Transverse colon (tissue), 4 donors: Measurements from ENCODE around the gene LMTK3. TPM values are rescaled to one million over a fixed set of nuclear protein-coding genes. Genes with fewer than 3 reads are reported as not detected.

Source experiments
- DNase-seq: peaks from one replicate; pipeline ENCODE4 v3.0.0-alpha.2; 2019
- H3K27ac ChIP-seq, 4 donors: fragments of 200-600 bp; sonication (generic); 2 replicates each; pipeline ENCODE4 v1.5.1; 2016 to 2018; ENCODE audit warnings: inconsistent platforms in 4 of 4
- H3K27me3 ChIP-seq: fragments of 200-600 bp; sonication (generic); 2 replicates; pipeline ENCODE4 v1.5.1; 2017; ENCODE audit warnings: inconsistent platforms
- H3K36me3 ChIP-seq, 4 donors: fragments of 200-600 bp; sonication (generic); 2 replicates each; pipeline ENCODE4 v1.5.1; 2017 to 2019; ENCODE audit warnings: inconsistent platforms in 4 of 4
- H3K4me1 ChIP-seq, 4 donors: fragments of 200-600 bp; sonication (generic); 2 replicates each; pipeline ENCODE4 v1.5.1; 2017 to 2020; ENCODE audit warnings: inconsistent platforms in 4 of 4
- H3K4me3 ChIP-seq, 4 donors: fragments of 200-600 bp; sonication (generic); 1 replicate in 1 of 4; 2 replicates in 3 of 4; pipeline versions ENCODE4 v1.5.1 to v1.6.1; 2017 to 2019; ENCODE audit warnings: inconsistent platforms in 4 of 4
- H3K9me3 ChIP-seq, 2 donors: fragments of 200-600 bp; sonication (generic); 2 replicates each; pipeline ENCODE4 v1.5.1; 2017 to 2019; ENCODE audit warnings: inconsistent platforms in 2 of 2
- CTCF ChIP-seq, 5 experiments: fragments of 200-600 bp in 3 of 5; fragments of 450-650 bp in 2 of 5; sonication (generic) in 3 of 5; IDR thresholded peaks; 1 replicate in 2 of 5; 2 replicates in 3 of 5; pipeline ENCODE4 v1.5.1; 2016 to 2017; ENCODE audit warnings: antibody characterized with exemption in 5 of 5, inconsistent platforms in 3 of 5, mild to moderate bottlenecking in 2 of 5, moderate library complexity in 1 of 5
- EP300 ChIP-seq: sonication (generic); formaldehyde crosslinking; IDR thresholded peaks from one replicate; pipeline ENCODE4 v1.6.1; 2017; ENCODE audit warnings: antibody characterized with exemption, low read depth
- POLR2A ChIP-seq: fragments of 450-650 bp; IDR thresholded peaks from one replicate; pipeline ENCODE4 v1.6.1; 2016; ENCODE audit warnings: antibody characterized with exemption, mild to moderate bottlenecking, moderate library complexity
- POLR2AphosphoS5 ChIP-seq, 3 donors: sonication (generic); formaldehyde crosslinking; IDR thresholded peaks; one replicate each; pipeline ENCODE4 v1.6.1; 2016; ENCODE audit warnings: antibody characterized with exemption in 3 of 3
- WGBS, 2 donors: methylation state at CpG; one replicate each; pipeline ENCODE4 v1.1.5; 2018; ENCODE audit warnings: low coverage in 1 of 2; 5-methylcytosine and 5-hydroxymethylcytosine counted together
- in situ Hi-C, 4 donors: fragments of 200-750 bp; cut with MboI; loops; one replicate each; pipeline versions ENCODE4 v1.15.0 to v1.15.1; 2017; ENCODE audit warnings: low sequenced_read_pairs in 3 of 4, low pct_ligation_motif_present in 1 of 4, low pct_unique_long_range_greater_than_20kb in 1 of 4
- intact Hi-C: fragments of 100-400 bp; cut with DNase I; formaldehyde crosslinking; loops from one replicate; pipeline ENCODE4 v1.15.1; 2023; ENCODE audit warnings: low total_unique reads
- total RNA-seq, 4 donors: library from RNA; depleted of rRNA; stranded (reverse); fragments of >200 nt; gene quantifications; one replicate each; pipeline ENCODE4 v1.1.0, GENCODE V29; 2016

Gene LMTK3
- total RNA-seq, 4 donors from 2014 or later, result 0.68 to 2.4 (median 1.1) TPM; not detected in 1

- H3K36me3 ChIP-seq, result no peaks in the 10 kb centered on the region
- H3K4me1 ChIP-seq, result peaks cover 0 to 3% (median 0%) of the 10 kb centered on the region in 4 donors
- peaks cover 32% of the 10 kb centered on the region for H3K27me3 ChIP-seq
- no peak overlapping the region for H3K4me3 ChIP-seq
- in situ Hi-C loops (loop anchor here (5.0 to 10.0 kb wide), 2 partner anchors 74 to 77 kb away; no protein-coding TSS in a partner anchor), intact Hi-C loops (no loop called here)
- no peak for TF ChIP-seq EP300
- no peak for TF ChIP-seq POLR2AphosphoS5 (IDR thresholded peaks at IDR 0.05)
- no peak for TF ChIP-seq CTCF (IDR thresholded peaks at IDR 0.05)
- no peak for TF ChIP-seq POLR2A
- H3K27ac ChIP-seq, result no peak overlapping the region
- DNase-seq, result no peak
- 82% methylated on average over 7 of the region's 7 CpGs; no CpG with 5 or more reads in 1 of the 2 donors for WGBS, 2 donors
- no peaks in the 10 kb centered on the region for H3K9me3 ChIP-seq
These were observed 3.7 kb downstream of the LMTK3 start for GRCh38 chr19:48507911-48508439.

- TF ChIP-seq POLR2A (no peak), POLR2AphosphoS5 (IDR thresholded peaks at IDR 0.05) (no peak), CTCF (IDR thresholded peaks at IDR 0.05) (peak; percentile 47 to 79 (median 55)), EP300 (no peak)
- no peaks in the 10 kb centered on the region for H3K9me3 ChIP-seq
- DNase-seq, result no peak
- H3K27ac ChIP-seq, result no peak overlapping the region
- in situ Hi-C loops (loop anchor here (5.0 to 10.0 kb wide), 2 partner anchors 76 to 79 kb away; no protein-coding TSS in a partner anchor), intact Hi-C loops (no loop called here)
- H3K36me3 ChIP-seq, result no peaks in the 10 kb centered on the region
- peaks cover 0 to 9% (median 5%) of the 10 kb centered on the region in 4 donors for H3K4me1 ChIP-seq
- H3K27me3 ChIP-seq, result peaks cover 25% of the 10 kb centered on the region
- 86% methylated on average over 5 of the region's 5 CpGs; no CpG with 5 or more reads in 1 of the 2 donors for WGBS, 2 donors
- no peak overlapping the region for H3K4me3 ChIP-seq
These were observed 5.4 kb downstream of the LMTK3 start for GRCh38 chr19:48506138-48506733.

GRCh38 chr19:48502350-48503018 is 9.2 kb downstream of the LMTK3 start:
- intact Hi-C loops, result no loop called here
- Histone ChIP-seq H3K27me3 (peaks cover 48% of the 10 kb centered on the region), H3K27ac (peak overlapping the region in 1 of 4 donors; percentile 25), H3K36me3 (no peaks in the 10 kb centered on the region), H3K9me3 (no peaks in the 10 kb centered on the region), H3K4me1 (peaks cover 0 to 20% (median 11%) of the 10 kb centered on the region in 4 donors), H3K4me3 (peak overlapping the region in 1 of 4 donors; percentile 6)
- TF ChIP-seq POLR2AphosphoS5 (IDR thresholded peaks at IDR 0.05), result no peak
- TF ChIP-seq POLR2A, result no peak
- TF ChIP-seq EP300, result no peak
- no peak for TF ChIP-seq CTCF (IDR thresholded peaks at IDR 0.05)
- WGBS, 2 donors, result 51% methylated on average over 16 of the region's 27 CpGs; no CpG with 5 or more reads in 1 of the 2 donors
- no peak for DNase-seq
- in situ Hi-C loops, result loop anchor here in 3 of 4 donors (10.0 kb wide), 1 partner anchor 82 kb away; no protein-coding TSS in a partner anchor
